DMS53 treated with DMSO at 0.1 percent for 48 hours (cell line): ENCODE measurements around the gene SPON2.

Experiments
- DNase-seq: peaks from one replicate; lab custom pipeline; 2025; ENCODE audit not compliant: unreplicated experiment; lab: John Stamatoyannopoulos, UW

The SPON2 gene

DNA sequence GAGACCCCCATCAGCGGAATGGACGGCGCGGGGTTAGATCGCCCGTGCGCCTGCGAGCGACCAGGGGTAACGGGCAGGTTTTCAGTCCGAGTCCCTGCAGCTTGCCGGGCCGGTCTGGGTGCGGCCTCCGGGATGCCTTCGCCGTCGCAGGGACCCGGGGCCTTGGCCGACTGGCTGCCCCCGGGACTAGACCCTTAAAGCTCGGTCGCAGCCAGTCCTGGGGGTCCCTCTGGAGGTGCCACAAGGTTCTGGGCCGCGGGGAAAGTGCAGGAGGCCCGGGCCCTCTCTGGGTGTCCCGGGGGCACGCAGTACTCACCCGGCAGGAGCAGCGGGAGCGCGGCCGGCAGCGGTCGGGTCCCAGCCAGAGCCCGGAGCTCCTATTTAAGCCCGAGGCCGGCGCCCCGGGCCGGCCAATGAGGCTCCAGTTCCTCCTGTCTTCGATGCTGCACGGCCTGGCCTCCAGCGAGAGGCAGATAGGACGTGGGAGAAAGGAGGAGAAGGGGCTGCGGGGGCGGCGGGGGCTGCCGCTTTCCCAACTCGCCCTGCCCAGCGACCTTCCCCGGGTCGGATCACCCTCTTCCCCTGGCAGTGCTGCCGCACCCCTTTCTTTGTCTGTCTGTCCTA is at the start of gene SPON2:
TSS of gene SPON2 (minus strand) at position 356 of the 624 bp plus-strand sequence.
- DNase-seq, result no peak

GRCh38 chr4:1221155-1221870 is 48.9 kb upstream of the SPON2 start:
- DNase-seq, result no peak

DNA sequence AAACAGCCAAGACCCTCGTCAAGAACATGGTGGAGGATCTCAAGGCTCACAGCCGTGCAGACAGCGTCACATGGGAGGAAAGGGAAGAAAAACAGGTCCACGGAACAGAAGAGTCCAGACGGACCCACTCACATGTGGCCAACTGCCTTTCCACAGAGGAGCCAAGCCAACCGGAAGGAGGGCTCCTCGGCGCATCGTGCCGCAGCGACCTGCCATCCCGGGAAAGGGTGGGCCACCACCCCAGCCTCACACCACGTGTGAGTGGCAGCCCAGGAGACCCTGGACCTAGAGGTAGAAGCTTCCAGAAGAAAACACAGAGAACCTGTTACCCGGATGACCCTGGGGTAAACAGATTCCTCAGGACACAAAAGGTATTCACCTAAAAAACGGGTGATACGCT is 48.2 kb upstream of the SPON2 start:
- DNase-seq, result no peak

DNA sequence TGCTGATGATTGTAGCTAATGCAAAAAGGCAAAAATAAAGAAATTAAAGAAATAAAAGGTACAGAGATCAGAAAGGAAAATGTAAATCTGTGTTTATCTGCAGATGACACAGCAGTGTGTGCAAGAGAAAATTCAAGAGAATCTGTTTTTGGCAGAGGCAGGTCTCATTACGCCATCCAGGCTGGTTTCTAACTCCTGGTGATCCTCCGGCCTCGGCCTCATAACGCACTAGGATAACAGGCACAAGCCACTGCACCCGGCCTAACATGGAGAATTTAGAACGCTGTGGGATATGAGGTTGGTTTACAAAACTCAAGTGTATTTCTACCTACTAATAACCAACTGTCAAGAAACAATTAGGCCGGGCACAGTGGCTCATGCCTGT is 47.2 kb upstream of the SPON2 start:
- no peak for DNase-seq

DNA sequence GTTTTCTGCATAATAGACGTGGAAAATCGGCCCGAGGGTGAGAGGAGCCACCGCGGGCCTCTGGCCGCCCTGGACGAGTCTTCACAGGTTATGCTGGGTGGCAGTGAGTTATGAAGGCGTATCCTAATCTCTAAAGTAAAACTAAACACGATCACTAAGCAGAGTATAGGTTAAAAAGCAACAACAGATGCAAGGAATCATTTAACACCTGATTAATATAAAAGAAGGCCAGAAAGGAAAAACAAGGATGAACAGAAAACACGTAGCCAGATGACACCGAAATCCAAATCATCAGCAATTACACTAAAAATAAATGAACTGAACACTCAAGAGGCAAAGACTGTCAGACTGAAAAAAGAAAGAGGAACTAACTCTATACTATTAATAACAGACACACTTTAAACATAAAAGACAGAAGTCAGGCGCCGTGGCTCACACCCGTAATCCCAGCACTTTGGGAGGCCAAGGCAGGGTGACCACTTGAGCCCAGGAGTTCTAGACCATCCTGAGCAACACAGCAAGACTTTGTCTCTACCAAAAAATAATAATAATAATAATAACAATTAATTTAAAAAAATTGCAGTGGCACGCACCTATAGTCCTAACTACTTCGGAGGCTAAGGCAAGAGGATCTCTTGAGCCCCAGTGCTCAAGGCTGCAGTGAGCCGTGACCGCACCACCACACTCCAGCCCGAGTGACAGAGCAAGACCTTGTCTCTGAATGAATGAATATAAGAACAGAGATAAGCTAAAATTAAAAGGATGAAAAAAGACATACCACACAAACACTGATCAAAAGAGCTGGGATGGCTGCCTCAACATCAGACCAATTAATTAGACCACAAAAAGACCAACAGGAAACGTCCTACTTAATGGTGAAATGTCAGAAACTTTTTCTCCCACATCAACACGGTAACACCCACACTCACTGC is 46.5 kb upstream of the SPON2 start:
- no peak for DNase-seq

GRCh38 chr4:1217366-1217765 is 45.0 kb upstream of the SPON2 start:
- DNase-seq, result no peak

- no peak for DNase-seq
Measured at GRCh38 chr4:1216869-1217294, 44.5 kb upstream of the SPON2 start.

DNA sequence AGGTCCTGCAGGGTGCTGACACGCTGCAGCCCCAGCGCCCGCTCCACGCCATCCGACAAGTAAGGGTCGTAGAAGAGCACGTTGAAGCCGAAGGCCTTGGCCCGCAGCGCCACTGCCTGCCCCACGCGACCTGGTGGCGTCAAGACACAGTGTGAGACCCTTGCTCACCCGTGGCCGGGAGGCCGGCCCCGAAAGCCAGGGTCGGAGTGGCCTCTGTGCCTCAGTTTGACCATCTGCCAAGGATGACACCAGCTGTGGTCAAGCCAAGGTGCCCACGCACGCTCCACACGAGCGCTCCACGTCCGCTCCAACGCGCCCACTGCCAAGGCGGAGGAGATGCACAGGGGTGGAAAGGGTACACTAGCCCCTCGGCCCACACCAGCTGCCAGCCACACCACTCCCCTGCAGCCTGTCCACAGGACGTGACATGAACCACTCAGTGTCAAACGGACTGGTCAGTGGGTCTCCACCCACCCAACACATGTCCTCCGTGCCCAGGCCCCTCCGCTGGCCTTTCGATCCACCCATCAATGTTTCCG is 43.8 kb upstream of the SPON2 start:
- no peak for DNase-seq

DNA sequence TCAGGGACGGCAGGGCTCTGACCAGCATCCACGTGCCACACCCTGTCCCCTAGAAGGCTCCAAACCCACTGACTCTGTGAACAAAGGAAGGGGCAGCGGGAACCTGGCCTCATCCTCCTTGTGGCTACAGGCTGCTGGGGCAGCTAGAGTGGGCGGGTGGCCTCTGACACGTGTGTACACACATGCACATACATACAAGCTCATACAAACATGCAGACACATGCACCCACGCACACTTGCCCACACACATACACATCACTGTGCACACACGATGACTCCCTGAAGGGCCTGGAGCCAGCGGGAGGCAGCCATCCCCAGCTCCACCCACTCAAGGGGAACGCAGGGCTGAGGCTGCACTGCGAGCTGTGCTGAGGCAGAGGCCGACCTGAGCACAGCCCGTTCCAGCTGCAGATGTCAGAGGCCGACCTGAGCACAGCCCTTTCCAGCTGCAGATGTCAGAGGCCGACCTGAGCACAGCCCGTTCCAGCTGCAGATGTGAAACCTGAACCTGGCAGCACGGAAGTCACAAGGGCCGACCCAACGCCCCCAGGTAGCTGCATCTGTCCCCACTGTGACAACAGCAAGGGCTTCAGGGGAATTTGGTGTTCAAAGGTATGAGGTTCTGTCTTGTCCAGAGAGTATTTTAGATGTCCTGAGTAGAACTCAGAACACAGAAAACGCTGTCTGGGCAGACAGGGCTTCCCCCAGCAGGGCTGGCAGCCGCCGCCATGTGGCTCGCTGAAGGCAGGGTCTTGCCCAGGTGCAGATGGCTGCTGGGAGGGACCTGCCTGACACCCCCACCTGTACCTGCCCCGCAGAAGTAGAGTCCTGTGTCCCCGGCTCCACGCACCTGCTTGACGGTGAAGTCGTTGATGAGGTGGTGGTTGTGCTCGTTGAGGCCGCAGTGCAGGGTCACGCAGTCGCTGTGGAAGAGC is 43.0 kb upstream of the SPON2 start:
- DNase-seq, result no peak

- no peak for DNase-seq
Measured at GRCh38 chr4:1214101-1215095, 42.0 kb upstream of the SPON2 start.

- DNase-seq, result no peak
Measured at GRCh38 chr4:1213336-1213995, 41.1 kb upstream of the SPON2 start.

DNA sequence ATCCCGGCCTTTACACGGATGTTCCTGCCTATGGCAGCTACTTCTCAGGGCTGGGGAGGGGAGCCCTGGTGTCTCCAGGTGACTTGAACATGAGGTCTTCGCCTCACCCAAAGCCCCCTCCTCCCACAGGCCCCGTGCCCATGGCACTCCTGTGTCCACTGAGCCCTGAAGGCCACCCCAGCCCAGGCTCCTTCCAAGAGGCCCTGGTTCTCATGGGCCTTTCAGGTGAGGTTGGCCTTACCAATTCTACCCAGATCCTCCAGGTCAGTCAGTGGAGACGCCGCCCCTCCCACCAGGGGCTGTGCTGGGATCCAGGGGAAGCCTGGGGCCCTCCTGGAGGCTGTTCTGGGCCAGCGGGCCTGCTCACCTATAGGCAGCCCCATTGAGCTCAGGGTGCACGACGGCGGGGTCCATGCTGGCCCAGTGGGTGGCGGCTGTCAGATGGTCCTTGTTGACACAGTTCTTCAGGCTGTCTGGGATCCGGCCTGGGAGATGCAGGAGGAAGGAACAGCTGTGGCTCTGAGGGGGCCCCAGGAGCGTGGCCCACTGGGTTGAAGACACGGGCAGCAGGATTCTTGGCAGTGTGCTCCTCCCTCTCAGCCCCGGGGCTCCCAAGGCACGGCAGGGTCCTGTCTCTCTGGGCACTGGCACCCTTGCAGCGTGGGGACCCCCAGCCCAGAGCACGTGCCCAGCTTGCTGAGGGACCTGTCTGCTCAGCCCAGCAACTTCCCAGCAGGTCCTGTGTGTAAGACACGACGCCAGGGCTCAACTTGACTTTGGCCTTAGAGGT is 40.4 kb upstream of the SPON2 start:
- no peak for DNase-seq

GRCh38 chr4:1211891-1212545 is 39.6 kb upstream of the SPON2 start:
- DNase-seq, result no peak

DNA sequence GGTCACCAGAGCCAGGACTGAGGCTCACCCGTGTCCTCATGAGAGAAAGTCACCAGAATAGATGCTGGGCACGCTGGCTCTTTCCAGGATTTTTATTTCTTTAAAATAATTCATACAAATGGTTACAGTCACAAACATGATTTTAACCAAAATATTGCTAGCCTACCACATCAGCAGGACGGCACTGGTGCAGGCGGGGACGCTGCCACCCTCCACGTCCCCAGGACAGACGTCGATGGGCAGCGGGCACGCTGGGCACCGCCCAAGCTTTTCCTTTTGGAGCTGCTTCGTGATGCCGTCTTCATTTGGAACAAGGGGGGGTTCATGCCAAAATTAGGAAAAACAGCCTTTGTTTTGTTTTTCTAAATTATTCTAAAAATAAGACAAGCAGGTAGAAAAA is 39.0 kb upstream of the SPON2 start:
- DNase-seq, result no peak

DNA sequence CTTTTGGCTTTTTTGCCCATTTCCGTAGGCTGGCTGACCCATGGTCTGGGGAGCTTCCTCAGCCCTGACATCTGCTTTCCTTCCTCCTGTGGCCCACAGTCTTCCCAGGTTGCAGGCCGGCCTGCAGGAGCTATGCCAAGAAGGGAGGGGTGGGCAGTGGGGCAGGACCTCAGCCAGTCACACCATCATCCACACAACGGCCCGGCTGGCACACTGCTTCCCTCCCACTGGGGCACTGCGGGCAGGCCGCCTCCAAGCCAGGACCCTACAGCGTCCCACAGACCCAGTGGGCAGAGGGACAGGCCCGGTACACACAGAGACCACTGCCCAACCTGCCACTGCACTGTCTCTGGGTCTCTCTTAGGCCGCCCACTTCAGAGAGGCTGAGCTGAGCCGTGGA is 38.6 kb upstream of the SPON2 start:
- DNase-seq, result no peak

DNA sequence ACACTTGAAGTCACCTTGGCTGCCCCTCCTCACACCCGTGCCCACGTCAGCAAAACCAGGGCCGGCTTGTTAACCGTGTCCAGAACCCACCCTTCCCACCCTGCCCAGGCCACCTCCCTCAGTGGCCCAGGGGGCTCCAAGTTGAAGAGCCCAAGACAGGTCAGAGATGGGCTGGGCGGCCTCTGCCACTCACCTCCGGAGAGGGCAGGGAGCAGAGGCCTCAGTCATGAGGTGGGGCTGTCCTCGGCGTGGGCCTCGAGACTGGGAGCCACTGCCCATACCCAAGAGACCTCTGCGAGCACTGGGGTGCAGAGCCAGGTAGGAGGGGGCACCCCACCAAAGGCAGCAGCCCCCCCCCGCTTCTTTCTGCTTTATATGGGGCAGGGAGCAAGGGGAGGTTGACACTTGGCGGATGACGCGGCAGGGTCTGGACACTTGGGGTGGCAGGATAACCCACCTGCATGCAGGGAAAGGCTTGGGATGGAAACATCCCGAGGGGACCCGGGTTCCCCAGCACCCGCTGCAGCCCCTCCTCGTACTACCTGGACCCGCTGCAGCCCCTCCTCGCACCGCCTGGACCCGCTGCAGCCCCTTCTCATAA is 38.0 kb upstream of the SPON2 start:
- no peak for DNase-seq

- DNase-seq, result no peak
Measured at GRCh38 chr4:1209821-1210220, 37.4 kb upstream of the SPON2 start.
